Measurements from ENCODE around the gene CYP2W1.
"Not testable (repeated sequence)": the region's sequence is repeated elsewhere in the genome, so short reads cannot be mapped to it uniquely, and the experiment has no call there.

CYP2W1 gene

DNA sequence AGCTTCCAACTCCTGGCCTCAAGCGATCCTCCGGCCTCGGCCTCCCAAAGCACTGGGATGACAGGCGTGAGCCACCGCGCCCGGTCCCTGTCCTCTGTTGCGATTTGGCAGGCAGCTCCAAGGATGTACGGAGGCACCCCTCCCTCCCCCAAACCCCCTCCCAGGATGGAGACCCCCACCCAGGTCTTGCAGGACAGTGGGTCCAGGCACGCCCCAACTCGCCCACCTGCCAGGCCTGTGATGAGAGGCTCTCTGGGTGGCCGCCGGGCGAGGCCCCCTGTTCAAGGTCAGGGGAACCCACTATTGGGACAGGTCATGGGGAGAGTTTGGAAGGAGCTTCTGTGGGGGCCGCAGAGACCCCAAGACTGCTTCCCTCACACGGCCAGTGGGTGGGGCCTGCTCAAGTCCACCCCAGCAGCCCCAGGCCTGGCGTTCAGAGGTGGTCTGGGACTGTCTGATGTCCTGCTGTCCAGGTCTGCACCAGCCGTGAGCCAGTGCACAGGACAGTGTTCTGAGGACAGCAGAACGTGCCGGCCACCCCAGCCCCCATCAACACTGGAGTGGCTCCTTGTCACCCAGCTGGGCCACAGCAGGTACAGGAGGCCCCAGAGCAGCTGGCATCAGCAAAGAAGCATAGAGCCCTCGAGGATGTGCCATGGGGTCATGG, 31.0 kb upstream of the CYP2W1 start:
- no peak for DNase-seq (ENCODE audit: low spot score)

DNA sequence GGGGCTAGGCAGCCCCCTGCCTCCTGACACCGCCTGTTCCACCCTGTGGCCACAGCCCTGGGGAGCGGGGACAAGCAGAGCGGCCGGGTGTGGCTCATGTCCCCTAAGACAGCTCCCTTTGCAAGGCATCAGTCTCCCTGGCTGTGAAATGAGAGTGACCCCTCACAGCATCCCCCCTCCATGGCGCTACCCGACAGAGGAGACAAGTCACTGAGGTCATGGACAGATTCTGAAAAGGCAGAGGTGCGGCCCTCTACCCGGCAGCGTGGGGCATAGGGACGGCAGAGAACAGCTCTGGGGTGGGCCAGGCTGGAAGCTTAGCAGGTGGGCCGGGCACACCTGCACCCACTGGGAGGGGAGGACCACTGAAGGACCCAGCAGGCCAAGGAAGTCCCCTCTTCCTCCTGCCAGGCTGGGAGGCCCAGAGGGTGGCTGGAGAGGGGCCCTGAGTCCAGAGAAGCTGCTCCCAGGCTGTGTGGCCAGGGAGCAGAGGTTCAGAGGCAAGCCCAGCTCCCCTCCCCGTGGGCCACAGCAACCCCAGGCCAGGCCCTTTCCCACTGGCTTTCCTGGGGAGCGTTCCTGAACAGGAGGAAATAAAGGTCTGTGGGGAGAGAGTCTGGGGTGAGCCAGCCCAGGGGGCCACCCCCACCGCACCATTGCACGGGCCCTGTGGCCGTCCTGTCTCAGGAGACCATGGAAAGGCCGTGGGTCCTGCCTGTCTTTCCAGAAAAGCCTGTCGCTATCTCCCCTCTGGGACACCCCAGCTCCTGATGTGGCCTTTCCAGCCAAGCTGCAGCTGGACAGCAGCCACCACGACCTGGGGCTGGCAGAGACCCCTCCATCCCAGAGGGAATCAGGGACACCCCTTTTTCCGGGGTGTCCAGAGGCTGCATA, 30.2 kb upstream of the CYP2W1 start:
- no peak for DNase-seq (ENCODE audit: low spot score)

GRCh38 chr7:953547-954327, 29.2 kb upstream of the CYP2W1 start:
- DNase-seq (ENCODE audit: low spot score) = no peak

GRCh38 chr7:954330-955238, 28.4 kb upstream of the CYP2W1 start, which contains the start of gene ADAP1:
Gene ADAP1 (minus strand): TSS chr7:954680. CDS start chr7:954477, 203 bp downstream.
- peak; percentile 54 for DNase-seq (ENCODE audit: low spot score)

GRCh38 chr7:956031-956430, 26.9 kb upstream of the CYP2W1 start:
- DNase-seq (ENCODE audit: low spot score) = no peak

DNA sequence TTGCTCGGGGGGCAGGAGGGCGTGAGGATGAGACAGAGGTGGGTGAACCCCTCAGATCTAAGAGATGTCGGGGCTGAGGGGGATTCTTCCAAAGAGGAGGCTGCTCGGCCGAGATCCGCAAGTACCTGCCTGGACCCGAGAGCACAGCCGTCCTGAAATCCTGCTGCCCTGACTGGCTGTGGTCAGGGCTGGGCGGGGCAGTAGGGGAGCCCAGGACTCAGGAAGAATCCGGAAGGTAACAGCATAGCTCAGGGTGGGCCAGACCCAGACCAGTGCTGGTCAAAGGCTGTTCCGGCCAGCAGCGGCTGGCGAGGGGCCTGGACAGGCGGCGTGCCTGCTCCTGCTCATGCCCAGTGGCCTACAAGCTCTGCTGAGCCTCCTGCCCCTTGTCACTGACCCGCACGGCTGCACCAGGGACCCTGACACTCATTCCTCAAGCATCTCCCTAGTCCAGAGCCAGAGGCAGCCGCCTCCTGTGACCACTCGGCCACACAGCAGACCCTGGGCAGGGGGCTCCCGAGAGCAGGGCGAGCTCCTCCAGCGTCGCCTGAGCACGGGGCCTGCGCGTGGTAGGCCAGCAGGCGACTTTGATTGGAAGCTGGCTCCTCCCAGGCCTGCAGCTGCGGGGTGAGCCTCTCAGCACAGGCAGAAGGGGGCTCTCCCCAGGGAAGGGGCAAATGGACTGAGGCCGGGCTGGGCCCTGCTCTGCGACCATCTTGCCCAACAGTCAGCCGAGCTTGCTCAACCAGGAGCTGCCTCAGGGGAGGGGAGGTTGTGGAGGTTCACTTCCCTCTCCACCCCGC, 25.4 kb upstream of the CYP2W1 start:
- DNase-seq (ENCODE audit: low spot score) = no peak

- no peak for DNase-seq (ENCODE audit: low spot score)
Observed at GRCh38 chr7:958221-959200, 24.5 kb upstream of the CYP2W1 start.

DNA sequence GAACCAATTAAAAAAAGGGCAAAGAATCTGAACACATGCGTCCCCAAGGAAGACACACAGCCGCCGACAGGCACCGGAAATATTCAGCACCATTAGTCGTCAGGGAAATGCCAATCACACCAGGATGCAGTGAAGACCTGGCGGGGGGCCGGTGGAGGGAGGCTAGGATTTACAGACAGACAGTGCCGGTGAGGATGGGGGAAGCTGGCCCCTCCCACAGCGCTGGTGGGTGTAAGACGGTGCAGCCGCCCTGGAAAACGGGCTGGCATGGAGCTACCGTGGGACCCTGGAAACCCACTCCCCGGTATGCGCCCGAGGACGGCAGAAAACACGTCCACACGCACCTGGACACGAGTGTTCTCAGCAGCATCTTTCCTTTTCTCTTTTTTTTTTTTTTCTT, 23.7 kb upstream of the CYP2W1 start:
- DNase-seq (ENCODE audit: low spot score) = no peak

DNA sequence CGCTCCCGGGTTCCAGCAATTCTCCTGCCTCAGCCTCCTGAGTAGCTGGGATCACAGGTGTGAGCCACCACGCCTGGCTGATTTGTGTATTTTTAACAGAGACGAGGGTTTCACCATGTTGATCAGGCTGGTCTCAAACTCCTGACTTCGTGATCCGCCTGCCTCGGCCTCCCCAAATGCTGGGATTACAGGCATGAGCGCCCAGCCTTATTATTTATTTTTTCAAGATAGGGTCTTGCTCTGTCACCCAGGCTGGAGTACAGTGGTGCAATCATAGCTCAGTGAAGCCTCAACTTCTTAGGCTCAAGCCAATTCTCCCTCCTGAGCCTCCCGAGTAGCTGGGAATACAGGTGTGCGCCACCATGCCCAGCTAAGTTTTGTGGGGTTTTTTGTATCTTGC, 23.2 kb upstream of the CYP2W1 start:
- not testable (repeated sequence) for DNase-seq (ENCODE audit: low spot score)

DNA sequence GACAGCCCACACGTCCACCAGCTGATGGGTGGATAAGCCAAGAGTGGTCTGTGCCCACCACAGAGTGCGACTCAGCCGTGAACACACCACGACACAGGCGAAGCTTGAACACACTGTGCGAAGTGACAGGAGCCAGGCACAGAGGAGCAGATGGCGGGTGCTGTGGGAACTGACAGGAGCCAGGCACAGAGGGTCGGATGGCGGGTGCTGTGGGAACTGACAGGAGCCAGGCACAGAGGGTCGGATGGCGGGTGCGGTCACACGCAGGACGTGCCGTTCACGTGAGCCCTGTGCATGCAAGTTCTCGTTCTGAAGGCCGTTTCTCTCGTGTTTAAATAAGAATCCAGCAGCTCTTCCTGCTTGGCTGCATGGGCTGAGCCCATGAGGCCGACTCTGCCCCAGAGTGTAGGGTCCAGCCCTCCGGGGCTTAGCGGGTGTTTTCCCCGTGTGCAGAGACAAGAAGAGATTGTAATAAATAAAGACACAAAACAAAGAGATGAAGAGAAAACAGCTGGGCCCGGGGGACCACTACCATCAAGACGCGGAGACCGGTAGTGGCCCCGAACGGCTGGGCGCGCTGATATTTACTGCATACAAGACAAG, 22.6 kb upstream of the CYP2W1 start:
- no peak for DNase-seq (ENCODE audit: low spot score)

DNA sequence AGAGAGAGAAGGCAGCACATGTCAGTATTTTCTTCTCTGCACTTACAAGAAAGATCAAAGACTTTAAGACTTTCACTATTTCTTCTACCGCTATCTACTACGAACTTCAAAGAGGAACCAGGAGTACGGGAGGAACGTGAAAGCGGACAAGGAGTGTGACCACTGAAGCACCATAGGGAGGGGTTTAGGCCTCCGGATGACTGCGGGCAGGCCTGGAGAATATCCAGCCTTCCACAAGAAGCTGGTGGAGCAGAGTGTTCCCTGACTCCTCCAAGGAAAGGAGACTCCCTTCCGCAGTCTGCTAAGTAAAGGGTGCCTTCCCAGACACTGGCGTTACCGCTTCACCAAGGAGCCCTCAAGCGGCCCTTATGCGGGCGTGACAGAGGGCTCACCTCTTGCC, 22.0 kb upstream of the CYP2W1 start:
- DNase-seq (ENCODE audit: low spot score) = not testable (repeated sequence)

DNA sequence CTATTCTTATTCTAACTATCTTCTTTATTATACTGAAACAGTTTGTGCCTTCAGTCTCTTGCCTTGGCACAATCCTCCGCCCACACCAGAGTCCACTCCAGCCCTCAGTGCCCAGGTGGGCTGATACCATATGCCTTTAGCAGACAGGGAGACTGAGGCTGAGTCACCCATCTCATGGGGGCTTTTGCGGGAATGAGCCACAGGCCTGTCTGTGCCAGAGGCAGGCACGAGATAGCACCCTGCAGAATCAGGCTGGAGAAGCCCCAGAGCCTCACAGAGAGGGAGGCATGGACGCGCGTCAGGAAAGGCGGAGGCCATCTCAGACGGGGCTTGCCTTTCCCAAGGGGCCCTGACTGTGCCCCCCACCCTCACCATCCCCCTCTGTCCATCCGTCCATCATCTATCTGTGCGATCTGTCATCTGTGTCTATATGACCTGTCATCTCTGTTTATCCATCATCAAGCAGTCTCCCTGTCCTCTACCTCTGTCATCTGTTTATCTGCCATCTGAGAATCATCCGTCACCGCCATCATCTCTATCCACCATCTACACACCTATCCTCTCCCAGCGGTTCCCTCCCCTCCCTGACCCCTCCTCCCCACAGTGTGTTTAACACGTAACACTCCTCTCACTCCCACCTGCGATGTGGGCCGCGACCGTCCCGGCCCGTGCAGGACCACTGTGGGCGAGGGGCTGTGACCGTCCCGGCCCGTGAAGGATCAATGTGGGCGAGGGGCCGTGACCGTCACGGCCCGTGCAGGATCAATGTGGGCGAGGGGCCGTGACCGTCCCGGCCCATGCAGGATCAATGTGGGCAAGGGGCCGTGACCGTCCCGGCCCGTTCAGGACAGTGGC, 21.2 kb upstream of the CYP2W1 start:
- no peak for DNase-seq (ENCODE audit: low spot score)

- no peak for DNase-seq (ENCODE audit: low spot score)
Observed at GRCh38 chr7:962401-963081, 20.4 kb upstream of the CYP2W1 start.

GRCh38 chr7:963236-964078, 19.5 kb upstream of the CYP2W1 start:
- no peak for DNase-seq (ENCODE audit: low spot score)

DNA sequence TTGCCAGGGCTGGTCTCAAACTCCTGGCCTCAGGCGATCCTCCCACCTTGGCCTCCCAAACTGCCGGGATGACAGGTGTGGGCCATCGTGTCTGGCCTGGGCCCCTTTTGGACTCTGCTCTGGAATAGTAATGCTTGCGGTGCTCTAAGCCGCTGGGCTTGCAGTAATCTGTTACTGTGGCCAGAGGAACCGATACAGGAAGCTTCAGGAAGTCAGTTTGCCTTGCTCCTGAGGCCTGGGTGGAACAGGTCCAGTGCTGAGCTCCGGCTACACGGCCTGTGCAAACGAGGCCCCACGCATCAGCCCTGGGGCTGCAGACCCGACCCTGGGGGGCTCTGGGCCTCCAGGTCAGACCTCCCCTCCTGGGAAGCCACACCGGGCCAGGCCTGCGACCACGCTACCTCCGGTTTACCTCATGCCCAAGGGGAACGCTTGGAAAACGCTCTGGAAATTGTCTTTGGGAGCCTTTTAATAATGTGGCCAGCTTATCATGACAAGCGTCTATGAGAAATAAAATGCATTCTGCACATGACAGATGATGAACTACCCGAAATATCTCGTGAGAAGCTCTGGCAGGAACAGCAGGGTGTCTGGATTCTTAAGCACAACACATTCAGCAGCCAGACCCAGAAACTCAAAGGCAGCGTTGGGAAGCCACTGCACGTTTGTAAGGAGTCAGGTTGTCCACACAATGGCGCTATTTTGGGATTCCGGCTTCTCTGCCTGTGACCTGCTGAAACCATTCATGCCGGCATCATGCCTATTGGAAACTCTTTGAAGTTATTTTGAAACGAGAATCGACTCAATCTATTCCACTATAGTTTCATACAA, 18.4 kb upstream of the CYP2W1 start:
- DNase-seq (ENCODE audit: low spot score) = no peak
